ENCODE results near the gene ZMAT2.

Gene ZMAT2

DNA sequence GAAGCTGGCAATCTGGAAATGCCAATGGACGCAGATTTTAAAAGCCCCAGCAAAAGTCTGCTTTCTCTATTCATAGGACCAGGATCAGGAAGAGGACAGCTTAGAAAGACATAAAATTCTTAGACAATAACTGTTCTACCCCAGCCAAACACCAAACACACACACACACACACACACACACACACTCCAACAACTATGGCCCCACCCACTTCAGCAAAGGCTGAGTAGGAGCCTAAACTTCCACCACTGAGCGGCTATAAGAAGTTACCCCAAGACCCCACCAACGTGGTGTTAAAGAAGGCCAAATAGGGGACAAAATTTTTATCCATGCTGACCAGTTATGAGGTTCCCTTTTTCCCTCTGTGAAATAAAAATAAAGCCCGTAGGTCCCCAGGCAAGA is 32.9 kb downstream of the ZMAT2 start:
- TF ChIP-seq, protein P1, sequence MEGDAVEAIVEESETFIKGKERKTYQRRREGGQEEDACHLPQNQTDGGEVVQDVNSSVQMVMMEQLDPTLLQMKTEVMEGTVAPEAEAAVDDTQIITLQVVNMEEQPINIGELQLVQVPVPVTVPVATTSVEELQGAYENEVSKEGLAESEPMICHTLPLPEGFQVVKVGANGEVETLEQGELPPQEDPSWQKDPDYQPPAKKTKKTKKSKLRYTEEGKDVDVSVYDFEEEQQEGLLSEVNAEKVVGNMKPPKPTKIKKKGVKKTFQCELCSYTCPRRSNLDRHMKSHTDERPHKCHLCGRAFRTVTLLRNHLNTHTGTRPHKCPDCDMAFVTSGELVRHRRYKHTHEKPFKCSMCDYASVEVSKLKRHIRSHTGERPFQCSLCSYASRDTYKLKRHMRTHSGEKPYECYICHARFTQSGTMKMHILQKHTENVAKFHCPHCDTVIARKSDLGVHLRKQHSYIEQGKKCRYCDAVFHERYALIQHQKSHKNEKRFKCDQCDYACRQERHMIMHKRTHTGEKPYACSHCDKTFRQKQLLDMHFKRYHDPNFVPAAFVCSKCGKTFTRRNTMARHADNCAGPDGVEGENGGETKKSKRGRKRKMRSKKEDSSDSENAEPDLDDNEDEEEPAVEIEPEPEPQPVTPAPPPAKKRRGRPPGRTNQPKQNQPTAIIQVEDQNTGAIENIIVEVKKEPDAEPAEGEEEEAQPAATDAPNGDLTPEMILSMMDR (IDR thresholded peaks at IDR 0.05; ENCODE audit: low read depth, low read length, missing control alignments) = no peak
- DNase-seq (ENCODE audit: low read depth) = no peak
- in situ Hi-C loops (cut with HindIII; ENCODE audit: low sequenced_read_pairs) = no loop called here
- no peak overlapping the region for H3K4me3 ChIP-seq (ENCODE audit: low read depth, low read length)

DNA sequence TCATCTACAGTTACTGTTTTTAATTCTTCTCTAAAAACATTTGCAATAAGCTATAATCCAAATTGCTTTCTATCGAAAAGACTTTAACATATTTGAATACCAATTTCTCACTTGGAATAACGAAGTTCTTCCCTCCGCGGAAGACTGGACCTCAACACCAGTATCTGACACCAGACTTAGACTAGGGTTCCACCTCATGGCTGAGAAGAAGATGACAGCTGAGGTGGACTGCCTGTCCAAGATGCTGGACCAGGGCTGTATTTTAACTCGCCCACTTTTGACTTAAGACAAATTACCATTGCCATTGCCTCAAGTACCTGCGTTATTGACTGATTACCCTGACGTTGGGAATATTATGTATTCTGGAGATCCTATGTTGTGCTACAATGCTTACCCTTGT is 34.1 kb downstream of the ZMAT2 start:
- DNase-seq (ENCODE audit: low read depth) = no peak
- in situ Hi-C loops (cut with HindIII; ENCODE audit: low sequenced_read_pairs) = no loop called here

DNA sequence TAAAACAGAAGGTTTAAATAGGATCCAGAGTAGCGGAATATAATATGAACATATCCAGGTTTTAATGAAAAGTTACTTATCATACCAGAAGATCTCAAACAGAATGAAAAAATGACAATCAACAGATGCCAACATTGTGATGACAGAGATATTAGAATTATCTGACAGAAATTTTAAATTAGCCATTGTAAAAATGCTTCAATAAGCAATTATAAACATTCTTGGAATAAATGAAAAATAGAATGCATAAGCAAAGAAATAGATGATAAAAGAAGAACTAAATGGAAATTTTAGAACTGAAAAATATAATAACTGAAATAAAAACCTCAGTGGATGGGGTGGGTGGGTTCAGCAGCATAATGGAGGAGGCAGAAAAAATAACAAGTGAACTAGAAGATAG is 37.2 kb downstream of the ZMAT2 start:
- H3K4me3 ChIP-seq (ENCODE audit: low read depth, low read length) = no peak overlapping the region
- in situ Hi-C loops (cut with HindIII; ENCODE audit: low sequenced_read_pairs) = no loop called here
- TF ChIP-seq, protein P1 (IDR thresholded peaks at IDR 0.05; ENCODE audit: low read depth, low read length, missing control alignments) = no peak
- no peak for DNase-seq (ENCODE audit: low read depth)

More for the DNA sequence above, 34.1 kb downstream of the ZMAT2 start:
- H3K4me3 ChIP-seq (ENCODE audit: low read depth, low read length) = no peak overlapping the region
- TF ChIP-seq, protein P1 (IDR thresholded peaks at IDR 0.05; ENCODE audit: low read depth, low read length, missing control alignments) = peak; percentile 11

DNA sequence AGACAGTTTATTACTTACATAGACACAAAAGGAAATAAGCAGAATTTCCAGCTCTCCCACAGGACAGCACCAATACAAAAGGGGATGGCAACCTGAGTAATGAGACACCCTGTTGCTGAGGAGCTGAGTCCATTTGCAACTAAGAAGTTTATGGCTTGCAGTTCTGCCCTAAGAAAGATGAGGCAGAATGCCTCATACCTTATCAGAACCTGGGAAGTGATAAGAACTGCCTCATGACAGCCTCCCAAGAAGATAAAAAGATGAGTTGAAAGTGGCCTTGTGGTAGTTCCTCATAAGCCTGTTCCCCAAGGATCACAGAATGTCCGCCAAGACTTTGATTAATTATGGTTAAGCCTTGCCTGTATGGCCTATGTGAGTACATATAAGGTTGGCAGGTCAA is 41.7 kb downstream of the ZMAT2 start:
- no peak for DNase-seq (ENCODE audit: low read depth)
- H3K4me3 ChIP-seq (ENCODE audit: low read depth, low read length) = no peak overlapping the region
- in situ Hi-C loops (cut with HindIII; ENCODE audit: low sequenced_read_pairs) = no loop called here
- TF ChIP-seq, protein P1 (IDR thresholded peaks at IDR 0.05; ENCODE audit: low read depth, low read length, missing control alignments) = no peak

DNA sequence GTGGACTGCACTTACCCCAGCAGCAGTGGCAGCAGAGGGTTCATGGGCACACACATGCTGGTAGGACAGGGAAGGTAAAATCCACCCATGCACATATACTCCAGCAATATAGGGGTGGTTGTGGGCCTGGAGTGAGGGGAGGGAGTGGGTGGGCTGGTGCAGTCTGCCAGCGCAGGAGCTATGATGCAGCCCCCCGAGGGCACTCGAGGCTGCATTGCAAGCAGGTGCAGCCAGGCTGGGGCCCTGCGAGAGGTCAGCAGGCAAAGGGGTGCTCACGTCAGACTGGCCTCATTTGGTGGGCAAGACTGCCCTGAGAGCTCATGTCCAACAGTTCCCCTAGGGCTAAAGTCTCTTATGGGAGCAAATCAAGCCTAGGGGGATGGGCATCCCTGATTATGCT is 53.3 kb downstream of the ZMAT2 start:
- TF ChIP-seq, protein P1 (IDR thresholded peaks at IDR 0.05; ENCODE audit: low read depth, low read length, missing control alignments) = no peak
- no peak for DNase-seq (ENCODE audit: low read depth)
- in situ Hi-C loops (cut with HindIII; ENCODE audit: low sequenced_read_pairs) = no loop called here
- no peak overlapping the region for H3K4me3 ChIP-seq (ENCODE audit: low read depth, low read length)

Data from astrocyte of the cerebellum (primary cell).